Fibroblast of skin of back (primary cell): ENCODE data around the gene ANGPTL3. TPM values are rescaled to one million over a fixed set of nuclear protein-coding genes. Genes with fewer than 3 reads are reported as not detected.
"Not testable (repeated sequence)": the region's sequence is repeated elsewhere in the genome, so short reads cannot be mapped to it uniquely, and the experiment has no call there.

Source experiments
- DNase-seq: peaks from one replicate; pipeline ENCODE4 v3.0.0-alpha.2; 2013
- polyA plus RNA-seq, 2 experiments: library from polyadenylated mRNA; unstranded; fragments of 120-200 nt; gene quantifications; one replicate each; pipeline ENCODE4 v1.2.1, GENCODE V29; 2013; ENCODE audit not compliant: insufficient read length in 2 of 2

The ANGPTL3 gene
- polyA plus RNA-seq (2013, experiment 1 of 2; ENCODE audit: insufficient read length), result not detected
- not detected for polyA plus RNA-seq (2013, experiment 2 of 2; ENCODE audit: insufficient read length)

GRCh38 chr1:62597281-62597680, at the start of gene ANGPTL3:
Gene ANGPTL3, plus strand, starts transcription at chr1:62597520. Its CDS starts 47 bp downstream, at chr1:62597567.
- DNase-seq, result no peak

- DNase-seq, result no peak
These were observed 36.0 kb upstream of the ANGPTL3 start for GRCh38 chr1:62561306-62561705.

- not testable (repeated sequence) for DNase-seq
These were observed 30.1 kb upstream of the ANGPTL3 start for GRCh38 chr1:62567182-62567581.

GRCh38 chr1:62567926-62568325, 29.4 kb upstream of the ANGPTL3 start:
- not testable (repeated sequence) for DNase-seq

- DNase-seq, result not testable (repeated sequence)
These were observed 25.8 kb upstream of the ANGPTL3 start for GRCh38 chr1:62571517-62571916.

GRCh38 chr1:62572476-62572875, 24.8 kb upstream of the ANGPTL3 start:
- DNase-seq, result no peak

GRCh38 chr1:62573675-62574074, 23.6 kb upstream of the ANGPTL3 start:
- no peak for DNase-seq

- no peak for DNase-seq
These were observed 11.7 kb upstream of the ANGPTL3 start for GRCh38 chr1:62585469-62586155.

GRCh38 chr1:62588000-62588399, 9.3 kb upstream of the ANGPTL3 start:
- DNase-seq, result peak; percentile 77

GRCh38 chr1:62589321-62589720, 8.0 kb upstream of the ANGPTL3 start:
- peak; percentile 92 for DNase-seq

- DNase-seq, result no peak
These were observed 6.9 kb upstream of the ANGPTL3 start for GRCh38 chr1:62590255-62590969.

GRCh38 chr1:62590970-62591368, 6.4 kb upstream of the ANGPTL3 start:
- DNase-seq, result no peak

GRCh38 chr1:62593825-62594394, 3.4 kb upstream of the ANGPTL3 start:
- DNase-seq, result peak; percentile 26

GRCh38 chr1:62595647-62596046, 1.7 kb upstream of the ANGPTL3 start:
- no peak for DNase-seq

GRCh38 chr1:62599044-62599443, 1.7 kb downstream of the ANGPTL3 start:
- peak; percentile 19 for DNase-seq

GRCh38 chr1:62601457-62601856, 4.1 kb downstream of the ANGPTL3 start:
- DNase-seq, result peak; percentile 76

- no peak for DNase-seq
These were observed 11.6 kb downstream of the ANGPTL3 start for GRCh38 chr1:62608905-62609304.

GRCh38 chr1:62610588-62610987, 13.3 kb downstream of the ANGPTL3 start:
- not testable (repeated sequence) for DNase-seq

- no peak for DNase-seq
These were observed 15.4 kb downstream of the ANGPTL3 start for GRCh38 chr1:62612770-62613169.

GRCh38 chr1:62613325-62613727, 16.0 kb downstream of the ANGPTL3 start:
- DNase-seq, result no peak

- peak; percentile 76 for DNase-seq
These were observed 16.6 kb downstream of the ANGPTL3 start for GRCh38 chr1:62613890-62614289.

- DNase-seq, result peak; percentile 95
These were observed 24.6 kb downstream of the ANGPTL3 start for GRCh38 chr1:62621907-62622306.

GRCh38 chr1:62625415-62625814, 28.1 kb downstream of the ANGPTL3 start:
- DNase-seq, result no peak

- no peak for DNase-seq
These were observed 31.2 kb downstream of the ANGPTL3 start for GRCh38 chr1:62628506-62628905.
